Suppressor macrophage treated with lipopolysaccharide for 1 hour (primary cell): ENCODE measurements around the gene KDM4C.
"Not testable (repeated sequence)": the region's sequence is repeated elsewhere in the genome, so short reads cannot be mapped to it uniquely, and the experiment has no call there.

Experiments used
- DNase-seq, 3 donors: peaks; one replicate each; pipeline ENCODE4 v3.0.0-alpha.2; 2020 to 2022

The KDM4C gene

DNA sequence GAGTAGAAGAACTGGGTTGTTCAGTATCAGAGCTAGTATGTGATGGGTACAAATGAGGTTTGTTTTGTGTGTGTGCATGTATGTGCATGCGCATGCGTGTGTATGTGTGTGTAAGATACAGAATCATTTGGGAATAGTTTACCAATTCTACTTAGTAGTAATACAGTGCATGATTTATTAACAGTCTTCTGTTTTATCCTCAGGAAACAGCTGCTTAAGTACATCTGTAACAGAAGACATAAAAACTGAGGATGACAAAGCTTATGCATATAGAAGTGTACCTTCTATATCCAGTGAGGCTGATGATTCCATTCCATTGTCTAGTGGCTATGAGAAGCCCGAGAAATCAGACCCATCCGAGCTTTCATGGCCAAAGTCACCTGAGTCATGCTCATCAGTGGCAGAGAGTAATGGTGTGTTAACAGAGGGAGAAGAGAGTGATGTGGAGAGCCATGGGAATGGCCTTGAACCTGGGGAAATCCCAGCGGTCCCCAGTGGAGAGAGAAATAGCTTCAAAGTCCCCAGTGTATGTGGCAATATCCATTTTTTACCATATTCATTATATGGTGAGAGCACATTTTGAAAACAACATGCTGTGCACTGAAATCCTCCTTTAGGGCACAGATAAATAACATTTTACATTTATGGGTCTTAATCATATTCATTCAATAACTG, 228.5 kb downstream of the KDM4C start:
- no peak for DNase-seq

DNA sequence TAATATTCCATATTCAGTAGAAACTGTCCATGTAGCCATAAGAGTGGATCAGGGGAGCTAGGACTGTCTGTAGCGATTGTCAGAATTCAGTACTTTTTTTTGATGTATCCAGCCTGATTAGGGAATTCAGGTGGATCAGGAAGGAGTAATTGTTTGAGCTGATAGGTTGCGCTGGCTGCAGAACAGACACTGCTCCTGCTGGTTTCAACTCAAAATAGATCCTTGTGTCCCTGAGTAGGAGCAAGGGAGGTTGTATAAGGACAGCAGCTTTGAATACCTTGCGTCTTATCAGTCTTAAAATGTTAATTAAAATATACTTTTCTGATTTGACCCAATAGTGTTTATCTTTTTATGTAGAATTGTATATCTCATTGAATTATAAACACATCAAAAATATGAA, 229.6 kb downstream of the KDM4C start:
- DNase-seq = no peak

DNA sequence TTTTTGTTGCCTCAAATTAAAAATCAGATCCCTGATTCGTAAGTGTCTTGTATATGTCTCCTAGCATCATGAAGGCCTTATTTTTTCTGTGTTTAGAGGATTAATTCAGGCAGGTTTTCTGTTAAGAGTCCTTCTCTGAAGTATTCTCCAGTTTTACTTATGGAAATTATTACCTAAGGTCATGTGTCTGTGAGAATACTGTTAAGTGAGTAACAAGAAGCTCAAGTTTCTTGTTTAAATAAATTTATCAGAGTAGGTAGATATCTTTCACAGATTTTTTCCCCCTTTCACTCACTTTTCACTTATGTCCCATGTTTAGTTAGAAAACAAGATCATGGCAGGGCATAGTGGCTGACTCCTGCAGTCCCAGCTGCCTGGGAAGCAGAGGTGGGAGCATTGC, 233.6 kb downstream of the KDM4C start:
- no peak for DNase-seq

DNA sequence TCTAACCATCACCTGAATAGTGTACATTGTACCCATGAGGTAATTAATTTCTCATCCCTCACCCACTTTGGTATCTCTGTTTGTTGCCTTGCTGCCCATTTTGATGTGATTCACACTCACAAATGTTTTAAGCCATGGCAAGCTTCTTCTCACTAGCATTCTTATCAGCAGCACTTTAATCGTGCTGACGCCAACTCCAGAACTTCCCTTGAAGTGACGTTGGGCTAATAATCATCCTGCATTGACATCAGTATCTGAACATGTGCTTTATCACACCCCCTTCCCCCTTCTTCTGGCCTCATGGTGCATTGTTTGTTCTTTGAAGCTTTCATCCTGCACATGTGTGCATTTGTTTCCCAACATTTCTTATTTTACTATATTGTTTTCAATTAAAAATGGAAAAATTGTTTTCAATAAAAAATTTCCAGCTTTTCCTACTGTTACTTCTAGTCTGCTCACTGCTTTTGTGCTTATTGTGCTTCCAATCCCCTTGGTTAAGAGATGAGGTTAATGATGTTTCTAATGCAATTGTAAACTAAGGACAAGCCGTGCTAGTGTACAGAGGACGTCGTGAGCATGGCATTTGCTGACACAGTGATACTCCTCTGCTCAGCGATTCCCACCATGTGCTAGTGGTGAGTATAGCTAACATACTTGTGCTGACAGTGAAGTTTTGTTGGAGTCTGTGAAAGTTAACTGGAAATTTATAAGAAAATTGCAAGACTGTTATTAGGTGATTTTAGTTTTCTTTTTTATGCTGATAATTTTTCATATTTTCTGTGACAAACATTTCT, 238.5 kb downstream of the KDM4C start:
- DNase-seq = no peak

DNA sequence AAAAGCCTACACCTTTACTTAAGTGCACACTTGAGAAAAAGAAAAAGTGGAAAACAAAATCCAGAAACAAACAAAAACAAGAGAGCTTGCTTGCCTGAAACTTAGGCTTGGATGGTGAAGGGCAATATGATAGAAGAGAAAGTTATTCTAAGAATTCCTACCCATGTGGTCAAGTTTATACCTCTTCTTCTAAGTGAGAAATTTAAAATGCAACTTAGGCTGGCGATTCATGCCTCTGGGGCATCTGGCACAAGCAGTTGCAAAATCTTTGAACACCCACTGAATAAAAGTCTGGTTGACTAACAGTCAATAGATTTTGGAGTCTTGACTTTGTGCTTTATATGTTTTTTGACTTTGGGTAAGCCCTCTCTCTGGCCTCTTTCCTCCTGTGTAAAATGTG, 239.6 kb downstream of the KDM4C start:
- DNase-seq = peak in 1 of 3 donors; percentile 10

DNA sequence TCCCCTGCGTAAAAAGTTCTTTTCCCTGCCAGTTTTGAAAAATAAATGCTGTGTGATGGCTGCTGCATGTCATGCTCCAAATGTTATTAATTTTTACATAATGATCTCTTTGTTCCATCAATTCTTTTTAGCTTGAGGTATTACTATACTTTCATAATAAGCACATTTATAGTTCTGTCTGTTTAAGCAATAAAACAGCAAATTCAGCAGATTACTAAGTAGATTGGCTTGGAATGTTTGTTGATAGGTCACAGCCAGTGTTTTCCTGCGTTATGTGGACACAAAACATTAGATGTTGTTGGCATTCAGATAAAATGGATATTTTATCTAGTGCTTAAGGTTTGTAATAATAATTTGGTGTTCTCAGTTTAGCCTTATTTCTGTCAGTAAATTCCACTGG, 242.0 kb downstream of the KDM4C start:
- DNase-seq = no peak

DNA sequence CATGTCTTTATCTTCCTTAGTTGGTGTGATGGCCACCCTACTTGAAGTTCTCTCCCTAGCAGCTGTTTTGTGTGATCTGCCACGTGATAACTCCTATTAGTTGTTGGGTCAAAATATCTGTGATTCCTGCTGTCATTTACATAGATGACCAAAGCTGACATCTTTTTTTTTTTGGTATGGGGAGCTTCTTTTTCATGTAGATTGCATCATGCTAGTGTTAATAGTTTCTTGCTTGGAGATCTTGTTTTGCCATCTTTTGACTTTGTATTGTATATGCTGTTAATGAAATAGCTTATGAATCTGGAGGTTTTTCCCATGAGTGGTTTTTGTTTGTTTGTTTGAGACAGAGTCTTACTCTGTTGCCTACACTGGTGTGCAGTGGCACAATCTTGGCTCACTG, 243.8 kb downstream of the KDM4C start:
- no peak for DNase-seq

DNA sequence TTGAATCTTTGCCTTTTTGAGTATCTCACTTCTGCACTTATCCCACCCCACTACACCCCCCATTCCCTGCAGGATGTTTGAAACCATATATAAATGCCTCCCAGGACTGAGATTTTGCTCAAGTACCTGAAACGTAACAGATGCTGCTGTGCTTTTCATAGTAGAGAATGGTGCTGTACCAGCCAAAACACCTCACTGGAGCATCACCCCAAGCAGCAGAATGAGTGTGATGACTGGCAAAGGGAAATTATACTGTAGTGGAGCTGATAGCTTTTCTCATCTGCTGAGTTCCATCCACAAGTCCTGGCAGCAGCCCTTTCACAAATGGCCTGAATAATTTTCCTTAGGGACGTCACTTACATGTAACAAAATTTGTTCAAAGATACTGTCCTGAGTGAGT, 246.1 kb downstream of the KDM4C start:
- DNase-seq = no peak

DNA sequence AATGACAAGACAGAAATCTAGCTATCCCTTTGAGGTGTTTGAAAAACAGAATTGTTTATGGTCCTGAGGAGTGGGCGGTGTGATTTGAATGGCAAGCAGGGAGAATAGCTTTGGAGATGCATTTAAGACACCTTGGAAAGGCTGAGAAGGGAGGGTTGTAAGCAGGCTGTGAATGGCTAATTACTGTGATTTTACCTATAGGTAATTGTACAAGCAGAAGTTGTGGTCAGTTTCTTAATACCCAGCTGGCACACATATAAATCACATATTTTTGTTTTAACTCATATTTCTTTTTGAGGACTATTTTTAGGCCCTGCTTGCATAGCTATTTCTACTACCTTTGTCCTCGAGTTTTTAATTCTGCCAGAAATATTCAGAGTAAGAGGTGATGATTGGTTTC, 248.6 kb downstream of the KDM4C start:
- DNase-seq = no peak

DNA sequence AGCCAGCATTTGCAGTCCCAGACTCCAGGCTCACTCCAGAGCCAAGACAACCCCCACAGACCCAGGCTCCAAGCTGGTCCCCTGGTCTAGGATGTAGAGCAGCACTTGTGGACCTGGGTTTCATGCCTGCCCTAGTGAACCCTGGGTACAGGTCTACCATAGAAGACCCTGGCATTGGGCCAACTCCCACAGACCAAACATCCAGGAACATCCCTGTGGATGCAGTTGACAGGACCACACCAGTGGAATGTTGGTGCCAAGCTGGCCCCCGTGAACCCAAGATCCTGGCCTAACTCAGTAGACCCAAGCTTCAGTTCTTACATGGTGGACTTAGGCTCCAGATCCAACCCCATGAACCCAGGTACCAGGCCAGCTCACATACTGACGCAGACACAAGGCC, 250.6 kb downstream of the KDM4C start:
- DNase-seq = no peak

DNA sequence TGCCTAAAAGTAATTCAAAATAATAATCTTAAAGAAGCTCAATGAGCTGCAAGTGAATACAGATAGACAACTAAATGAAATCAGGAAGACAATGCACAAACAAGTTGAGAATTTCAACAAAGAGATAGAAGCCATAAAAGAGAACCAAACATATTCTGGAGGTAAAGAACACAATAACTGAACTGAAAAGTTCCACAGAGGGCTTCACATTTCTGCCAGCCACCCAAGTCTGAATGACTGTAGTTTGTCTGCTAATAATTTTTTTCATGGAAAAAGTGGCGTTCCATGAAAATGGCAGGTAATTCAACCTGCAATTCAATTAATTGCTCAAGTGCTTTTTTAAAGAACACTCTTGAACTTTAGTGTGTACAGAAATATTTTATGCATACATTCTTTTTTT, 251.3 kb downstream of the KDM4C start:
- no peak for DNase-seq

DNA sequence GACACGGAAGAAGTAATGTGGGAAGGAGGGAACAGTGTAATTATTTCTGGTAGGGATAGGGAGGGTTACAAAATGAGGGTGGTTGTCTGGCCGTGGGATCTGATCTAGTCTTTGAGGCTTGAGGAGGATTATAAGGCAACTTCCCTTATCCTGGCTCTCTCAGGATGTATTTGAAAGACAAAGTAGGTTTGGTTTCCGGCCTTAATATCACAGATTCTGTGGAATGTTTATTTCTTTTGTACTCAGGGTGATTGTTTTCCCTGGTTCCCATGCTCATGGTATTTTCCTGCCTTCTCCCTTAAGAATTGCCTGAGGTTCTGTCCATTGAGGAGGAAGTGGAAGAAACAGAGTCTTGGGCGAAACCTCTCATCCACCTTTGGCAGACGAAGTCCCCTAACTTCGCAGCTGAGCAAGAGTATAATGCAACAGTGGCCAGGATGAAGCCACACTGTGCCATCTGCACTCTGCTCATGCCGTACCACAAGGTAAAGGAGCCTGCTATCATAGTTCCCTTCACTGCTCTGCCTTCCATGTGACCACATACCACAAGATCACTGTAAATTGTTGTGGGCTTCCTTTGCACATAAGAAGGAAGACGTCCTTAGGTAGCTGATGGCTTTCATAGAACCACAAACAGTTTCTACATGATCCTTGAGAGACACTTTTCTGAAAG, 253.8 kb downstream of the KDM4C start:
- no peak for DNase-seq

DNA sequence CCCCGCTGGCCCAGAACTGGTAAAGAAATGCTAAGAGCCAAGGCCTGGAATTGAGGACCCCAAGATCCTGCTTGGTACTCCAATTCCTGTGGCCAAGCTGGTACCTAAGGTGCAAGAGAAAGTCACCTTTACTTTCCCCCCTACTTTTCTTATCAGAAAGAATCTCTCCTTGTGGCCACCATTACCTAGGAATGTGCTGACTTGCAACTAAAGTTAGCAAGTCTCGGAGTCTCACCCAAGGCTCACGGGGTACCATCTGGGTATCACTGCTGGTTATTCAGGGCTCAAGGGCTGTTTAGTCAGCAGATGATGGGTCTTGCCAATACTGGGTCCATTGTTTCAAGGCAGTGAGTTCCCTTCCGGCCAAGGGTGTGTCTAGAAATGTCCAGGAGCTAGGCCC, 270.2 kb downstream of the KDM4C start:
- no peak for DNase-seq

DNA sequence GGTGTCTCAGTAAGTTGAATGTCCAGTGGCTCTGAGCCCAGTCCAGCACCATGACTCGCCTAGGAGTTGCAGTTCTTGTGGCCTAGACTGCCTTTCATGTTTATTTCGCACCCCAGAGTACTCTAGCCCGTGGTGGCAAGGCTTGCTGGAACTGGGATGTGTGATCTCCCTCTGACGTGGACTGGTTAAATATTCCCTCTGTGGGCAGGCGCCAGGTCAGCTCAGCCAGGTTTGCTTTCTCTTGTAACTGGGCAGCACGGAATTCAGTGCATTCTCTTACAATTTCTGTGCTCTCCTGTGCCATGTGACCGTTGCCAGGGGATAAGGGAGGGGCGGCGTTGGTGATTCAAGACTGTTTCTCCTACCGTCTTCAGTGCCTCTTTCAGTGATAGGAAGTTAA, 270.8 kb downstream of the KDM4C start:
- no peak for DNase-seq

DNA sequence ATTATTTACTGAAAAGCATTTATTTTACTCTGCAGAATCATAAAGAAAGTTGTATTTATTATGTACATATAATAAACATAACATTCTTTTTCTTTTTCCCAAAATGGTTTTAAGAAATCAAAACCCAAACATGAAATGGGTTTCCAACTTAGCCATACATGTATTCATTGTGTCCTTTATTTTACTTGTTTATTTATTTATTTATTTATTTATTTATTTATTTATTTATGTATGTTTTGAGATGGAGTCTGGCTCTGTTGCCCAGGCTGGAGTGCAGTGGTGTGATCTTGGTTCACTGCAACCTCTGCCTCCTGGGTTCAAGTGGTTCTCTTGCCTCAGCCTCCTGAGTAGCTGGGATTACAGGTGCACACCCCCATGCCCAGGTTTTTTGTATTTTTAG, 273.2 kb downstream of the KDM4C start:
- DNase-seq = not testable (repeated sequence)

DNA sequence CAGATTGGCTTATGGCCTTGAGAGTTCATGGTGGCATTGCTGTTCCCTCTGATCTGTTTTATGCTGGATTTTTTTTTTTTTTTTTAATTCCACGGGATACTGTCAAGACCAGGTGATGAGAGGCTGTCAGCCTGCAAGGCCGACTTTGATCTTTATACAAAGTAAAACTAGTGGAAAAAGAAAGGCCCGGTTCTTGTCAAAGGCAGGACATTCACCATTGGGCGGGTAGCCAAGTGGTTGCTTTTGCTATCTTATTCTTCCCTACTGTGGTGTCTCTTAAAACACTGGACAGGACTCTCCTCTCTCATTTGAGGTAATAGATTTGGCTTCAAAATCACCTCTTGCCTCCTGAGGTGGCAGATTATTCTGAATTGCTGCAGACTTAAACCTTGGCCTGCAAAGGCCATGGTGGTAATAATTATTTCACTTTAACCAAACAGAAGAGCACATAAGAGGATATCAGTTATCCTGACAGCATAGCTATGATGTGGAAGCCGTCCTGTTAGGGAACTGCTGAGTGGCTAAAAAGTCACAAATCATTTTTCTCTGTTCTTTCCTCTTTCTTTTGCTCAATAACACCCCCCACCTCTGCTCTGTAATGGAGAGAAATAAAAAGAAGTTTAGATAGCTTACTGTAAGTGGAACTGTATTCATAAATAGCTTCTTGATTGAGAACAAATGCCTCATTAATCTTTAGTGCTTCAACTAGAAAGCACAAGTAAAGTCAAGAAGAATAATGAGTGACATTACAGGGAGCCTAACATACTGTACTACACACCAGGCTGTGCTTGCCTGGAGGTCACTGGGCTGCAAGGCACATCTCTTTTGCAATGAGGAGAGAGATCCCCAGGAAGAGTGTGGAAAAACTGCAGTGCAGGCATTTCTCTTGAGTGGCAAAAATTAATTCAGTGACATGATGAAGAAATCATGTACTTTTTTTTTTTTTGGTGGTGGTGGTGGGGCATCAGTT, 275.6 kb downstream of the KDM4C start:
- DNase-seq = no peak

DNA sequence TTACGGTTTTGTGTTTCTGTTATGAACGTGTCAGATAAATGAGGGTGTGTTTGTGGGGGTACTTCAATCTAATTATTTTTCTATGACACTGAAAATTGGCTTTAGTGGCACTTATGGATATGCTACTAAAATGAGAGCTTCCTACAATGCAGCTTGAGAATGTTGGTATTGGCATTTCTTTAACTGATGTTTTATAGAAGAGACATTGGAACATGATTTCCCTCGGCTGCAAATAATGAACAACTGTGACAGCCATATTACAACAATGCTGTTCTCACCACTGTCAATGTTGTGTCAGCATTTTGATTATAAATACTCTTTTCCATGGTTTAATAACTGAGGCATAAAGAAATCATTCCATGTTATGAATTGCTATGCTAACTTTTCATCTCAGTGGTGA, 279.4 kb downstream of the KDM4C start:
- no peak for DNase-seq

DNA sequence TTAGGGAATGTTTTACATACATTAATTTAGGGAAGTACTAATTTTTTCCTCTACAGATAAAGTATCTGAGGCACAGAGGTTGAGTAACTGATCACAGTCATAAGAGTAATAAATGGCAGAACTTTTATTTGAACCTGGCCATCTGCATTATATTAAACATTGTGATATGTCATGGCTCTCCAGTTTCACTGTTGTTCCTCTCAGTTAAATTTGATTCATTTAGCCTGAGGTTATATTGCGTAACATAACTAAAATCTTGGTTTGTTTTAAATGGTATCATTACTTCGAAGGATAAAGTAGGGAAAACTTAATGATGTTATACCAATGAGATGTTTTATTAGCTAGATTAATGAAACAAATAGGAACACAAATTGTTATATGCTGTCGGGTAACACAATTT, 284.4 kb downstream of the KDM4C start:
- no peak for DNase-seq

DNA sequence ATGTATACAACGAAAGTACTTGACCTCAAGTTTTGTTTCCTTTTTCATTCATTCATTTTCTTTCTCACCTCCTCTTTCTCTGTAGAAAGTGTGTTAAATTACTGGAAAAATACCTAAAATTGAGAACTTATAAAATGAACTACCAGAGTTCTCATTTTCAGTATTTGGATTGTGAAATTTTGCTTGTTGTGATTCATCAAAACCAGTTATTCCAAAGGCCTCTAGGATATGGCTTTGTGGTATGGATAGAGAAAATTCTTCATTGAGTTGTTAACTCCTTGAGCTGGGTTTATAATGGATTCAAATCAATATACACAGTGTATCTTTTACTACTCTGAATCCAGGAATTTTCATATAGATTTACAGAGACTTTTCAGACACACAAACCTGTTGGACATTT, 287.6 kb downstream of the KDM4C start:
- DNase-seq = peak in 1 of 3 donors; percentile 13

DNA sequence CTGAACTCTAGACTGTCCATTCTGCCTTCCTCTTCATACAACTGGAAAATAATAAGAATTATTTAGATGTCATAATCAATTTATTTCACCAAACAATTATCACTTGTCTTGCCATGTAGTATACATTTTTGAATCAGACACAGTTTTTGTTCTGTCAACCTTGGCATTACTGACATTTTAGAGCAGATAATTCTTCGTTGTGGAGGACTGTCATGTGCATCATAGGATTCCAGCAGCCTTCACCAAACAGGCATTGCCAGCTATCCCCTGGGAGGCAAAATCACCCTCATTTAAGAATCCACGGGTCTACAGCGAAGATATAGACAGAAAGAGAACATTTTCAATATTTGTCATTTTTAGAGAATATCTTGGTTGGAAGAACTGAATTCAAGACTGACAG, 293.9 kb downstream of the KDM4C start:
- peak in 1 of 3 donors; percentile 12 for DNase-seq

DNA sequence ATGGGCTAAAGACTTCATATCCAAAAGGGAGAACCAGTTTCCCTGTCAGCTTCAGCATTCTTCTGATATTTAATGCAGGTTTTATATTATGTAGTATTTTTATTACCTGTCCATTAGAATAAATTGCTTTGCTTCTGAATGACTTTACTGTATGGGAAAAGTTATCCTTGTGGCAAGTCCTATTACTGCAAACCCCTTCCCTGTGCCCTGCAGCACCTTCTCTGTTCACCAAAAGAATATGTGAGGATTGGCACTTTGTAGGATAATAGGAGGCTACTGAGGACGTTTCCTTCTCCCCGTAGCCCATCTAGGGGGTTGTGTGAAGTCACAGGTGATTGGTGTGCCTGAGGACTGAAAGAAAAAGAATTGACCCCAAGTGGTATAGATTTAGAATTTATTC, 296.1 kb downstream of the KDM4C start:
- no peak for DNase-seq

DNA sequence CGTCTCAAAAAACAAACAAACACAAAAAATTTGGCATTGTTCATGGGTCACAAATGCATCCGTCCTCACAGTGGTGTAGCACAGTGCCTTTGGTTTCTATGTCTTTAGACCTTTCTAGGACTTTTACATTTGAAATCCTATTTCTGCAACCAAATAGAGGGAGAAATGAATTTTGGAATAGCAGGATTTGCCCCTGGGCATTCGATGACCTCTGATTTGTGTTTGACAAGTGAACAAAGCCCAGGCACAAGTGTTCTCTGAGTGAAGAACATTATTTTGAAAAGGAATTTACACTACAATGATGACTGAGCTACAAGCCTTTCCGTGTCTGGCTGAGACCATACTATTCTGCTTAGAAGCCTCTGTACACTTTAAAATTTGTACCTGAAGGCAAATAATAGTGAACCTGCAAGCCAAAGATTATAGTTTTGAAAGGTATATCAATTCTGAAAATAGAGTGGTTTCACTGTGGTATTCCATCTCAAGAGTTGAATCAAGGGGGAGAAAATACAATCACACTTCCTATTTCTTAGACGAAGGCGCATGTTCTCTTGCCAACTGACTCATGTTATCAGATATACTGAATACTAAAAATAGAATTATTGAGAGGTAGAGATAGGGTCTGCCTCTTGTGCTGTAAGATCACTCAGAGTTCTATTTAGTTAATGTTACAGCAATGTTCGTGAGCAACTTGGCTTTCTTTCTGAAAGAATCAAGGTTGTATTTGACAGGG, 297.6 kb downstream of the KDM4C start:
- DNase-seq = no peak
